NCI-H1092 treated with DMSO at 0.1 percent for 48 hours (cell line): Measurements from ENCODE around the gene RFX2.

Source experiments
- DNase-seq: peaks from one replicate; lab custom pipeline; 2025; lab: John Stamatoyannopoulos, UW

RFX2 gene

DNA sequence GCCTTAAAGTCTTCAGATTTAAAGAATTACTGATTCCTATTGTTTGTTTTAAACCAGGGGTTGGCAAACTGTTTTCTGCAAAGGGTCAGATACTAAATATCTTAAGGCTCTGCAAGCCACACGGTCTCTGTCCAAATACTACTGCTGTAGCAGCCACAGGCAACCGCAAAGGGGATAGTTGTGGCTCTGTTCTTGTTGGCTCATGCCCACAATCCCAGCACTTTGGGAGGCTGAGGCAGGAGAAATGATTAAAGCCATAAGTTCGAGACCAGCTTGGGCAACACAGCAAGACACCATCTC, 154.7 kb downstream of the RFX2 start:
- peak; percentile 54 for DNase-seq

DNA sequence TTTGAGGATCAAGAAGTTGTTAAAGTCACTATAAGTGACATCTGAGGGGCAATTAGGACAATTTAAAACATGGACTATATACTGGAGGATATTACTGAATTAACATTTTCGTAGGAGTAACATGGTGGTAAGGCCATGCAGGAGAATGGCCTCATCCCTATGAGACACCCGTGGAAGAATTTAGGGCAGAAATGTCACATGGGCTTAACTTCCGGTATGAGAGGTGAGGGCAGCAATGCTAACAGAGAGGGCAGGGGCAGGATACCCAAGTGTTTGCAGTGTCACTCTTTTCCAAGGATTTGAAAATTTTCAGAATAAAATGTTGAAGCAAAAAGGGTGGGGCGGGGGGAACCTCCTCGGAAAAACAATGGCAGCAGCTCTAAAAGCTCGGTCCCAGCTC, 156.0 kb downstream of the RFX2 start:
- no peak for DNase-seq

DNA sequence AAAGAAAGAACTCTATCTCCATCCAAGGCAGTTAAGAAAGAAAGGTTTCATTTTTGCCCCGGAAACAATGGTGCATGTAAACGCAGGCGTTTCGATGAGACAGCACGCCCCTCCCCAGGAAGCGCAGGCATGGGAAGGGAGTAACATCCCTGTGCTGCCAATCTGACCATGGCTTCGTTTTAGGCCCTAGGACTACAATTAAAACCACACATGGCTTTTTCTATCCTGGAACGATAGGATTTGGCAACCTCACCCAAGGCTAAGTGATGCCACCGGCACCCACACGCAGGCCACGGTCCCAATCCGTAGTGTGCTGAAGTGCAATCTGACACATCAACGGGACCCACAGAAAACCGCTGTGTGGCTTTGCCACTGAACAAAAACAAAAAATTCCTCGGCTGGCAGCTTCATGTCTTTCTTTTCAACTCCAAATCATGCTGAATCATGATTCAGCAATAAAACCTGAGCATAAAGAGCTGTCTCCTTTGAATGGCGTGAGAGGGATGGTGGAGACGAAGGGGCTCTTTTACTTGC, 156.6 kb downstream of the RFX2 start:
- peak; percentile 58 for DNase-seq

DNA sequence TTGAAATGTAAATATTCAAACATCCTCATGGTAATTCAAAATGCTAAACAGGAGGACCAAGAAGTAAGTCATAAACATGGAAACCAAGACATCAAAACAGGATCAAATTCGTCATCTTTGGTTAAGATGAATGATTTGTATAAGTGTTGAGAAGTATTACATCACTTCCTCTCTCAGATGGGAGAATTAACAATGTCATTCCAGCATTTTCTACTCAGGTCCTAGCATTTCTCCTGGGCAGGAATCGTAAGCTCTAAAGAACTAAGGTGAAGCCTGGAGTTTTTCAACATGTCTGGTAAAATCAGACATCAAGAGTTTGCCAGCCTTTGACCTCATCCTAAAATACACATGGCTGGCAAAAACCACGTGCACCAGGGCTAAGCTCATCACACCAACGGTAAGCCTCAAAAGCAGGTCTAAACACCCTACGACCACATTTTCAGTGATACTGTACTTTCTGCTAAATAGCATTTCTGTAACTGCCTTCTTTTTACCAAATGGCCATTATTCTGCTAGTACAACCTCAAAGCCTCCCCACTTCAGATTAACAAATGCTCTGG, 157.2 kb downstream of the RFX2 start:
- no peak for DNase-seq

DNA sequence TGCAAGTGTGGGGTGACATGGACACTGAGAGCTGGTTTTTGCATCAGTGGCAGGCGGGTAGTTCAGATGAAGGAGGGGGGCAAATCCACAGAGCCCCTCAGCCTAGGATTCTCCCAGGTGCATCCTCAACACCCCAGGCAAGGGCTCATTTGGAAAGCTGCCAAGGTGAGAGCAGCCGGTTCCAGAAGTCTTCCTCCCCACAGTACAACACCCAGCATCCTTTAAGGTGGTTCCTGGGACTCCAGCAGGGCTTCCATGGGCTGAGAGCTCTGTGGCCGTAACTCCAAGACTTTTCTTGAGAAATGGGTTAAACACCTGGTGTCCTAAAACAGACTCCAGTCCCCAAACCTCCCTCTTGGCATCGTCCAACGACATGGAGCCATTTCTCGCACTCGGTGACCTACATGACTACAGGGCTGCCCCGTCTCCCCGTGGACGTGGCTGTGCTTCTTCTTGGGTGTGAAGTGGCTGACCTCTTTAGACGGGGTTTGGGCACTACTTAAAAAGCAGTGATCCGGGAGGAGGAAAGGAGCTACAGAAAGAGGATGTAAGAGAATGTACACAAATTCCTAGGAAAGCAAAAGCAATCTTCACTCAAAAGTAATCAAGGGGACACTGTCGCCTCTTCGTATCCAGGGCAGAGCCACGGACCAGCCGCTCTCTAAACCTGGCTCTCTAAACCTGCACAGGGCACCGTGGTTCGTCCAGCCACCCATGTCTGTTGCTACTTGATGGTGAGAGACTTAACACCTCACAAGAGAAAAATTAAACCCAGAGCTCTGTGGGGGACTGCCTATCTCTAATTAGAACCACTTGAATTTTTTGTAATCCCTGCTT, 157.9 kb downstream of the RFX2 start:
- peak; percentile 39 for DNase-seq

DNA sequence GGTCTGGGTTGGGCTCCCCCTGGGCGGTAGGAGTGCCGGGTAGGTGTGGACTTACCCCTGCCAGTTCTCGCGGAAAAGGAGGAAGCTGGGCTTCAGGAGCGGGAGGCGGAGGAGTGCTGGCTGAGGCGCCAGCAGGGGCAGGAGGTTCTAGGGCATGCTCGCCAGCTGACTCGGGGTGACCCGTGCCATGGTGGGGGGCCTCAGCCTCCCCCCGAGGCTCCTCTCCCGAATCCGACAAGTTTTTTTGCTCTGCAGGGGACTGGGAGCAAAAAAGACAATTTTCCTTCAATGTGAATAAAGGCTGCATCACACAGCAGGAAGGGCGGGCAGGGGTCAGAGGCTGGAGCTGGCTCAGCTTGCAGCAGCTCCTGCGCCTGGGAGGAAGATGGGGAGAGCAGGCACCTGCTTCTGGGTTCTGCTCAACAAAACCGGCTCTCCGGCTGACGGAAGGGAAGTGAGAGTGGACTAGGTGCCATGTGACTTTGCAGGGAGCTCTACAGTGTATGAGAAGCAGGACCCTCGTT, 158.9 kb downstream of the RFX2 start:
- DNase-seq: peak; percentile 46

DNA sequence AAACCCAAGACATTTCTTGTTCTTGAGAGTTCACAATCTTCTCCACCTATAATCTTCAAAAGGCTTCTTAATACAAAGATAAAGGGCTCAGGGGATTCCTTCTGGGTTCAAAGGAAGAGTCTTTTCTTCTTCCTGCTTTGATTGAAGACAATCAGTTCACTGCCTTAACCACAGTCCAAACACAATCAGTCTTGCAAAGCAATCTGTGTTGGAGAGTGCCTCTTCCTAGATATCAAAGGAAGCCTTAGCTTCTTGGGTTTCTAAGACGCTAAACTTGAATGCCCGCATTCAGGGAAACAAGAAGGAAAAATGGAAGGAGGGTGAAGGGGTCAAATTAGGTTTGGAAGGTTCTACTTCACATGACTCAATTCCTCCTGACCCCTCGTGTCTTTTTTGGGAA, 159.6 kb downstream of the RFX2 start:
- no peak for DNase-seq

DNA sequence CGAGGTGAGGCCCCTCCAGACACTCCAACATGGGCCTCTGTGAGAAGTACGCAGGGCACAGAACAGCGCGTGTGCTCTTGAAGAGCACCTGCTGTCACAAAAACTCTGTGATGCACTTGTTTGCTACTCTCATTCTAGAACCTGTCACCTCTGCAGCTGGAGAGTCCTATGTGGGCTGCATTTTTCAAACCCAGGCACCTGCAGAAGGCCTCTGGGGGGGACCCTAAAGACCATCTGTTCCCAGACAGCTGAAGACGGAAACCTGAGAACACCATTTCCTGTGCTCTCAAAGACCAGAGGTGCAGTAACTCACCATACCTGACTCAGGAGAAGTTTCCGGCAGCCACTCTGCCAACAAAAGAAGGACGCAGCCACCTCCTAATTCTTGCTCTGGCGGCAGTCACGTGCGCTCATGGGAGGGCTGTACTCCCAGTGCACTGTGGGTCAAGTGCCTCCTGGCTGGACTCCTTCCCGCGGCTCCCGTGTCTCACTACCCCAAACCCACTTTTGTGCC, 160.5 kb downstream of the RFX2 start:
- DNase-seq: peak; percentile 81

DNA sequence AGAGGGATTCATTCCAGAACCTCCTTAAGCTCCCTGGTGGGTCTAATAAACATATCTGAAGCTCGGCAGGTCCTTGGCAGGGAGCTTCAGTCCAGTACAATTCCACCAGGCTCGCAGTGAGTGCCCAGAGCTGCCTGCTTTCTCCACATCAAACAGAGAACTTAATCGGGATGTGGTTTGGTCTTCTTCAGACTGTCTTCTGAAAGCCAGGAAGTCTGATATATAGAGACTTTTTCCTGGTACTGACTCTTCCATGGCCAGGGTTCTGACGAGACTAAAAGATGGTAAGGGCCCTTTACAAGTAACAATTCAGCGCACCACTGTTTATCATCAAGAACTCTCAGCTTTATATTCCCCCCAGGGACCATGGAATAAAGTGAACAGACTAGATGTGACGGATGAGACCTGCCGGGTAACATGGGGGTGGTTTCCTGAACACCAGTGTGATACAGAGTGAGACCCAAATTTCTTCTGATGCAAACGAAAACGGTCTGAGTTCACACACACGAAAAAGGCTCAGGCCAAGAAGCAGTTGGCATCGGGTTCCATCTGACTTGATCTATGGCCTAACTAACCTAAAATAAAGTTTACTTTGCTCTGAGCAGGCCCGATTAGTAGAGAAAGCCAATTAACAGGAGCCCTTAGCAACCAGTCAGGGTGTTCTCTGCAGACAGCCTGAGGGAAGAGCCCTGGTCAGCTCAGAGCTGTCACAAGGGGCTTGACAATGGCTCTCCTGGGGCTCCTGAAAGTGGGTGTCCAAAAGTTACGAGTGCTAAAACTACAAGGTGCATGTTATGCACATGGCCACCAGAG, 161.3 kb downstream of the RFX2 start:
- DNase-seq: peak; percentile 29

DNA sequence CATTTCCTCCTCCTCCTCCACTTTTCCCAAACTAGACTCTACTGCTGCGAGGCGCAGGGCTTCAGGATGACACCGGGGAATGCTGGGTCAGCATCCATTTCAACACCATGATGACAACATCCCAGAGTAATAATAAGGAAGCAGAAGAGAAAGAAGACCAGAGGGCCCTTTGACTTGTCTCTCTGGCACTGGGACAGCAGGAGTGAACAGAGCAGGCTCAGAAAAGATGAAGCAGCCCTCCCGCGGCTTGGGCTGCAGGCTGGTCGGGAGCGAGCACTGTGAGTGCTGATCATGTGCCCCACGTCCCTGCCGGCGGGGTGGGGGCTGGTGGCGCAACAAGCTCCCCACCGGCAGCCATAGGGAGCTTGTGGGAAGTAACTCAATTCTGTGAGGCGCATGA, 162.9 kb downstream of the RFX2 start:
- no peak for DNase-seq

DNA sequence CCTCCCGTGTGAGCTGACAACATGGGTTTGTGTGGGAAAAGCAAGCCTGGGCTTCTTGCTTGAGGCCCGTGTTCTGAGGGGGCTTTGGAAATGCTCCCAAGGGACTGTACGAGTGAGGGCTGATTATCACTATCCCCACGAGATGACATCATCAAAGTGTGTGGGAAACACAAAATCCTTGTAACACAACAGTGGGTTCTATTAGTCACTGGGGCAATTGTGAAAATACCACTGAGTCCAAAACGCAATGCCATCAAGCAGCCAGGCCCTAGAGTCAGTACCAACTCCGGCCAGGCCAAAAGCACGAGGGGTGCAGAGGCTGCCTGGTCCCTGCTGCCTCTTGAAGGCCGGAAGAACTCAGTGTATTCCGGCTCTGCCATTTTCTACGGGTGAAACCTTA, 166.7 kb downstream of the RFX2 start:
- DNase-seq: no peak
